Measurements from ENCODE around the gene PCSK6. TPM values are rescaled to one million over a fixed set of nuclear protein-coding genes. Genes with fewer than 3 reads are reported as not detected.
"Not testable (repeated sequence)": the region's sequence is repeated elsewhere in the genome, so short reads cannot be mapped to it uniquely, and the experiment has no call there.

The PCSK6 gene
- total RNA-seq, 2 donors from 2014 or later, result 5.1 to 8.8 TPM

DNA sequence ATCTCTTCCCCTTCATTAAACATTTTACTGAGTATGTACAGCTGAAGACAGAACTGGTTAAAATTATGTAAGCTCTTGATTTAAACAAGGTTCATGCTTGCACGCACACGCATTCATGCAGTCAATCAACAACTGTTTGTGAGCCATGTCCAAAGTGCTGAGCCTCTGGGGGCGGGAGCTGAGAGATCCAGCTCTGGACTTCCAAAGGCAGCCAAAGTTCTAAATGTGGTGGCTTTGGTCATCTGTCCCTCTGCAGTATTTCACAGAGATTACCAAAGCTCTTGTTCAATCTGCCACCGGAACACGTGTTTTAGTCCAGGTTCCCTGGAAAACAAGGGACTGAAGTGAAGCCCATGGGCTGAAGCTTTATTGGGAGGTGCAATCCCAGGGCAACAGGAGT lies 142.1 kb downstream of the PCSK6 start:
- no peak for ATAC-seq (ENCODE audit: insufficient number of reproducible peaks, low FRiP score, low read depth)

DNA sequence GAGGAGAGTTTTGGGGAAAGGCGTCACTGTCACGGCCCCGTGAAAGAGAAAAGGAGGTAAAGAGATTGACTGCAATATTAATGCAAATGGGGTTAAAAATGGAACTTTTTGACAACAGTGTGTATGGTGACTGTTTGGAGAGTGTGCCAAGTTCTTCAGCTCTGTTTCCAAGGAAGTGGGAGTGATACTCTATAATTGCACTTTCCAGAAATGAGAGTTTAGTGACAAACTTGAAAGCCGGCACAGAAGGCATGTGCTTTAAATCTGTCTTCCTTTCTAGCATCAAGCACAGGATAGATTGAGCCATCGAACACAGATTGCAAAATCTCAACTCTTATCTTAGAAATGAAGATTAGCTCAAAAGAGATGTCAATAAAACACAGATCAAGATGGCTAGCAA lies 142.6 kb downstream of the PCSK6 start:
- Histone ChIP-seq H3K27me3 (replicated peaks; ENCODE audit: insufficient read depth) (no peaks in the 10 kb centered on the region), H3K27ac (no peak overlapping the region), H3K4me1 (ENCODE audit: control insufficient read depth in 1 of 2, low read depth in 2 of 2) (no peaks in the 10 kb centered on the region), H3K36me3 (no peaks in the 10 kb centered on the region), H3K9me3 (no peaks in the 10 kb centered on the region), H3K4me3 (no peak overlapping the region)
- ATAC-seq (ENCODE audit: insufficient number of reproducible peaks, low FRiP score, low read depth) (no peak), DNase-seq (ENCODE audit: low spot score) (no peak)
- TF ChIP-seq, protein P1, sequence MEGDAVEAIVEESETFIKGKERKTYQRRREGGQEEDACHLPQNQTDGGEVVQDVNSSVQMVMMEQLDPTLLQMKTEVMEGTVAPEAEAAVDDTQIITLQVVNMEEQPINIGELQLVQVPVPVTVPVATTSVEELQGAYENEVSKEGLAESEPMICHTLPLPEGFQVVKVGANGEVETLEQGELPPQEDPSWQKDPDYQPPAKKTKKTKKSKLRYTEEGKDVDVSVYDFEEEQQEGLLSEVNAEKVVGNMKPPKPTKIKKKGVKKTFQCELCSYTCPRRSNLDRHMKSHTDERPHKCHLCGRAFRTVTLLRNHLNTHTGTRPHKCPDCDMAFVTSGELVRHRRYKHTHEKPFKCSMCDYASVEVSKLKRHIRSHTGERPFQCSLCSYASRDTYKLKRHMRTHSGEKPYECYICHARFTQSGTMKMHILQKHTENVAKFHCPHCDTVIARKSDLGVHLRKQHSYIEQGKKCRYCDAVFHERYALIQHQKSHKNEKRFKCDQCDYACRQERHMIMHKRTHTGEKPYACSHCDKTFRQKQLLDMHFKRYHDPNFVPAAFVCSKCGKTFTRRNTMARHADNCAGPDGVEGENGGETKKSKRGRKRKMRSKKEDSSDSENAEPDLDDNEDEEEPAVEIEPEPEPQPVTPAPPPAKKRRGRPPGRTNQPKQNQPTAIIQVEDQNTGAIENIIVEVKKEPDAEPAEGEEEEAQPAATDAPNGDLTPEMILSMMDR (IDR thresholded peaks at IDR 0.05), result no peak

More for the DNA sequence above, 142.1 kb downstream of the PCSK6 start:
- Histone ChIP-seq H3K36me3 (no peaks in the 10 kb centered on the region), H3K27ac (no peak overlapping the region), H3K9me3 (no peaks in the 10 kb centered on the region), H3K27me3 (replicated peaks; ENCODE audit: insufficient read depth) (no peaks in the 10 kb centered on the region), H3K4me1 (ENCODE audit: control insufficient read depth in 1 of 2, low read depth in 2 of 2) (no peaks in the 10 kb centered on the region), H3K4me3 (no peak overlapping the region)
- TF ChIP-seq, protein P1 (IDR thresholded peaks at IDR 0.05), result no peak
- DNase-seq (ENCODE audit: low spot score), result no peak

DNA sequence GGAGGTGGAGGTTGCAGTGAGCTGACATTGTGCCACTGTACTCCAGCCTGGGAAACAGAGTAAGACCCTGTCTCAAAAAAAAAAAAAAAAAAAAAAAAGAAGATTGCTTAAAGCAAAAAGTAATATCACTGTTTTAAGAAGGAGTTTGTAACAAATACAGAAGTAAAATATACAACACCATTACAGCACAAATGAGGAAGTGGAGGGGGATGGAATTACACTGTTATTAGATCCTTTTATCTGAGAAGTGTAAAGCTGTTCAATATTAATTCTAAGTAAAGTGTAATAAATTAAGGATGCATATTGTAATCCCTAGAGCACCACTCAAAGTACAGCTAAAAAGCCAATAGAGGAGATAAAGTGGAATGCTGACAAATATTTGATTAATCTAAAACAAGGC lies 147.5 kb downstream of the PCSK6 start:
- Histone ChIP-seq H3K4me3 (no peak overlapping the region), H3K27ac (no peak overlapping the region), H3K36me3 (no peaks in the 10 kb centered on the region), H3K27me3 (replicated peaks; ENCODE audit: insufficient read depth) (no peaks in the 10 kb centered on the region), H3K9me3 (no peaks in the 10 kb centered on the region), H3K4me1 (ENCODE audit: control insufficient read depth in 1 of 2, low read depth in 2 of 2) (no peaks in the 10 kb centered on the region)
- no peak for ATAC-seq (ENCODE audit: insufficient number of reproducible peaks, low FRiP score, low read depth)
- no peak for DNase-seq (ENCODE audit: low spot score)
- TF ChIP-seq, protein P1 (IDR thresholded peaks at IDR 0.05), result no peak

DNA sequence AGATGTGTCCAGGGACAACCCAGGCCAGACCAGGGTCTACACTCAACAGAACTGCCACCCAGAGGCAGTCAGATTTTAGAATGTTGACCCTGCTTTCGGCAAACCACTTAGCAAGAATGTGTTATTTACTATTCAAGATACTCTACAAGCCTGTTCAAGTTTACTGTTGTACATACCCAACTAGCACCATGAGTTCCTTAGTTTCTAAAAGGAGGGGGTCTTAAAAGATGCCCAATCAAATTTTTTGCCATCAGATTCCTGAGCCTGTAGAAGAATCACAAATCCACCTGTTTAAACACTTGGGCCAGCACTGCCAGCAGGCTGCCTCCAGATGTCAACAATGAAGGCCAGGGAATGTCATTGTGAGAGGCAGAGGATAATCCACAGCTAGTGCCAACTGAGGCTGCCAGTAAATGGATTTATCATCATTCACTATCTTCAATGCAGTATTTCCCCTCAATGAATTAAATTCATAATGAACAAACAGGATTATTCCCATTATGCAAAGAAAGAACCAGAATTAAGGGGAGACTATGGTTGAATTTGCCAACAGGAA lies 150.9 kb downstream of the PCSK6 start:
- H3K27ac ChIP-seq, result no peak overlapping the region
- no peak for ATAC-seq (ENCODE audit: insufficient number of reproducible peaks, low FRiP score, low read depth)
- TF ChIP-seq, protein P1 (IDR thresholded peaks at IDR 0.05), result no peak
- no peak for DNase-seq (ENCODE audit: low spot score)
- no peaks in the 10 kb centered on the region for H3K36me3 ChIP-seq
- H3K27me3 ChIP-seq (replicated peaks; ENCODE audit: insufficient read depth), result no peaks in the 10 kb centered on the region
- H3K4me1 ChIP-seq (ENCODE audit: control insufficient read depth in 1 of 2, low read depth in 2 of 2), result no peaks in the 10 kb centered on the region
- H3K9me3 ChIP-seq, result no peaks in the 10 kb centered on the region
- H3K4me3 ChIP-seq, result no peak overlapping the region

DNA sequence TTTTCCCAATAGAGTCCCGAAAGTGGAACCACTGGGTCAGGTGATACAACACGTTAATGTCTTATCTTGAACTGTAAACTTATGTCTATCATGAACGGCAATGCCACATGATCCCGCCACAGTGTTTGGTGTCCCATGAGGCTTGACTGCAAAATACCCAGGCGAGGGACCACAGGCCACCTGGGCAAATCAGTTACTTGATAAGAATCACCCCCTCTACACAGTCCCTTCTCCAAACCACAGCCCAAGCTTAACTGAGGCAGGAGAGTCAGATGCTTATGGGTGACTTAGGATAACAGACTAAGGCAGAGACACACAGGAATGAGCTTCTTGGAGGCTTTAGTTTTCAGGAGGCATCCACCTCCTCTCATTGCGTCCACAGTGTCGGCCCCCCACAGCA lies 151.5 kb downstream of the PCSK6 start:
- H3K27ac ChIP-seq, result no peak overlapping the region
- TF ChIP-seq, protein P1 (IDR thresholded peaks at IDR 0.05), result no peak
- no peak for DNase-seq (ENCODE audit: low spot score)

DNA sequence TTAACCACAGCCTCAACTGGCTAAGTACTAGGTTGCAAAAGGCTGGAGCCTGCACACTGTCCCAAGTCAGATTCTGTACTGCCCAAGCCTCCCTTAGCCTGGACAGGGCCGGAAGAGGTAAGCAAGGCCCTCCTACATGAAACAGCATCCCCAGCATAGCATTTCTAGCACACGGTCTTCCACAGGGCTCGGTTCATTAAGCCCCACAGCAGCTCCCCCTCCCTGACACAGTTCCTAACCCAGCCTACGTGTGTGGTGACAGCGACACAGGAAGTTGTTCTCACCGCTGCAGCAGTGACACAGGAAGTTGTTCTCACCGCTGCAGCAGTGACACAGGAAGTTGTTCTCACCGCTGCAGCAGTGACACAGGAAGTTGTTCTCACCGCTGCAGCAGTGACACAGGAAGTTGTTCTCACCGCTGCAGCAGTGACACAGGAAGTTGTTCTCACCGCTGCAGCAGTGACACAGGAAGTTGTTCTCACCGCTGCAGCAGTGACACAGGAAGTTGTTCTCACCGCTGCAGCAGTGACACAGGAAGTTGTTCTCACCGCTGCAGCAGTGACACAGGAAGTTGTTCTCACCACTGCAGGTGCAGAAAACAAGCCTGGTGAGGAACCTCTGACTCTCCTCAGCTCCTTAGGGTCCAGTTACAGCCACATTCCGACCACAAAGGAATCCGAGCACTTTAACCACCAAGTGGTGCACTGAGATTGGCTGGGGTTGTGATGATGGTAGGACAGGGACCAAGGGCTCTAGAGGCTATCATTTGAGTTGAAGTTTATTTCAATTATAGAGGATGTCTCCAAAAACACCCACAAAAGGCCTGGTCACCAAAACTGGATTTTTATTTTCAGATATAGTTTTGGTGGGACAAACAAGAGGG lies 155.4 kb downstream of the PCSK6 start:
- not testable (repeated sequence) for H3K27me3 ChIP-seq (replicated peaks; ENCODE audit: insufficient read depth); H3K4me3 ChIP-seq; H3K36me3 ChIP-seq; H3K4me1 ChIP-seq (ENCODE audit: control insufficient read depth in 1 of 2, low read depth in 2 of 2); ATAC-seq (ENCODE audit: insufficient number of reproducible peaks, low FRiP score, low read depth); DNase-seq (ENCODE audit: low spot score); H3K9me3 ChIP-seq; H3K27ac ChIP-seq

More for the DNA sequence above, 151.5 kb downstream of the PCSK6 start:
- Histone ChIP-seq H3K9me3 (no peaks in the 10 kb centered on the region), H3K27me3 (replicated peaks; ENCODE audit: insufficient read depth) (no peaks in the 10 kb centered on the region), H3K4me1 (ENCODE audit: control insufficient read depth in 1 of 2, low read depth in 2 of 2) (no peaks in the 10 kb centered on the region), H3K4me3 (no peak overlapping the region), H3K36me3 (no peaks in the 10 kb centered on the region)
- no peak for ATAC-seq (ENCODE audit: insufficient number of reproducible peaks, low FRiP score, low read depth)
